HG02798 (cell line): ENCODE measurements around the gene FAM222A.
"Not testable (repeated sequence)": the region's sequence is repeated elsewhere in the genome, so short reads cannot be mapped to it uniquely, and the experiment has no call there.

Source experiments
- ATAC-seq: cut with Tn5 transposase; IDR thresholded peaks from one replicate; pipeline ENCODE4 v1.9.1; 2021; ENCODE audit warnings: mild to moderate bottlenecking; ENCODE audit not compliant: unreplicated experiment, poor library complexity

Gene FAM222A

DNA sequence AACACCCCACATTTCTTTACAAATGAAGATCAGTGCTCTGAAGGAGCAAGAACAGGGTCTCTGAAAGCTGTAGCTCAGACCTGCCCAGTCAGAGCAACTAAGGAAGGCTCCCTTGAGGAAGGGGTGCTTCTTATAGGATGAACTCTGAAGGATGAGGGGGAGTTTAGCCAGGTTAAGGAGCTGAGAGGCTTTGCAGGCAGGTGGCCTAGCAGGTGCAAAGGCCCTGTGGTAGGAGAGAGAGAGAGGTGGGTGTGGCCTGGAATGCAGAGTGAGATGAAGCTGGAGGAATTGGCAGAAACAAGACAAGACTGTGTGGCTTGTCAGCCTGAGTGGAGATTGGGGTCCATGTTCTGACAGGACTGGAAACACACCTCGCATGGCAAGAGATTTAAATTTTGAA, 20.5 kb upstream of the FAM222A start:
- no peak for ATAC-seq

DNA sequence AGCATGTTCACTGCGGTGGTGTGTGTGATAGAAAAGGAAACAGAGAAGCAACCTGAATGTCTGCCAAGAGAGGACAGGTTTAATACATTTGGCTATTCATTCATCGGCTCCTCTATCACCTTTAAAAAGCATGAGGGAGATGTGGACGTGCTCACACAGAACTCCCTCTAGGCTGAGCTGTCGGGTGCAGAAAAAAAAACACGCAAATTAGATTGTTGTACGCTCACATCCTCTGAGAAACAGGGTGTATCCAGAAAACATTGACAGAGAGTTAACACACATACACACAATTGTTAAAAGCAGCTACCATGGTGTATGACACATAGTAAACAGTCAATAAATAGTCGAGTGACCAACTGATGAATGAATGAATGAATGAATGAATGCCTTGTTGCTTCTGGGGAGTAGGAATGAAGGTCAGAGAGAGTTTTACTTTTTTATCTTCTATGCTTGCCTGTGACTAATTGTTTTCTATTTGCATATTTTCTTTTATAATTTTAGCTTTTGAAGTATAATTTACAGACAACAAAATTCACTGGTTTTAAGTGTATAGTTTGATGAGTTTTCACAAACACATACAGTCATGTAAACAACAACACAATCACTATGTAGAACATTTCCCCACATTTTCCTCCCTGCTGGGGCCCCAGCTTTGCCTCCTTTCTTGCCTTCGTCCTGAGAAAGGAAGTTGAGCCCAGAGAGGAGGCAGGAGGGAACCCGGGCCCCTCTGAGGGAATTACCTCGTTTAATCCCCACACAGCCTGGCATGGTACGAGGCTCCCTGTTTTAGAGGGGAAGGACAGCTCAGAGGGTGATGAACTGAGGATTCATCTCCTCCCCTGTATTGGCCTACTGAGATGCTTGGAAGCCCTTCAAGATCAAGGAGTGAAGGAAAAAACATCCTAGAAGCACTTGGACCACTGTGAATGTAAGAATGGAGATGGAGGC, 19.7 kb upstream of the FAM222A start:
- ATAC-seq = no peak

DNA sequence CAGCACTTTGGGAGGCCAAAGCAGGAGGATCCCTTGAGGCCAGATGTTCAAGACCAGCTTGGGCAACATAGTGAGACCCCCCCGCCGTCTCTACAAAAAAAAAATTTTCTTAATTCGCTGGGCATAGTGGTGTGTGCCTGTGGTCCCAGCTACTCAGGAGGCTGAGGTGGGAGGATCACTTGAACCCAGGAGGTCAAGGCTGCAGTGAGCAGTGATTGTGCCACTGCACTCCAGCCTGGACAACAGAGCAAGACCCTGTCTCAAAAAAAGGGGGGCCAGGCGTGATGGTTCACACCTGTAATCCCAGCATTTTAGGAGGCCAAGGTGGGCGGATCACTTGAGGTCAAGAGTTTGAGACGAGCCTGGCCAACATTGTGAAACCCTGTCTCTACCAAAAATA, 19.0 kb upstream of the FAM222A start:
- ATAC-seq = not testable (repeated sequence)

DNA sequence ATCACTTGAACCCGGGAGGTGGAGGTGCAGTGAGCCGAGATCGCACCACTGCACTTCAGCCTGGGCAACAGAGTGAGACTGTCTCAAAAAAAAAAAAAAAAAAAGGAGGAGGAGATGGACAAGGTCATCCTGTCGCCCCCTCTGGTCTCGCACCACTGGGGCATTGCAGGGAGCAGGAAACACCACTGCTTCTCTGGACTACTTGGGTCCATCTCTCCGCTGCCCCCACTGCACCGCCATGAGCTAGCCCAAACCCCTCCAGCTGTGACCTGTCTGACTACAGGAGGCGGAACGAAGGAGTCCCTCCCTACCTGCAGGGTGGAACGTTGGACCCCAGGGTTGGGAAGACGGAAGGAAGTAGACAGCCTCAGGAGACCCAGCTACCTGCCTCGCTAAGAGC, 18.2 kb upstream of the FAM222A start:
- ATAC-seq = no peak

DNA sequence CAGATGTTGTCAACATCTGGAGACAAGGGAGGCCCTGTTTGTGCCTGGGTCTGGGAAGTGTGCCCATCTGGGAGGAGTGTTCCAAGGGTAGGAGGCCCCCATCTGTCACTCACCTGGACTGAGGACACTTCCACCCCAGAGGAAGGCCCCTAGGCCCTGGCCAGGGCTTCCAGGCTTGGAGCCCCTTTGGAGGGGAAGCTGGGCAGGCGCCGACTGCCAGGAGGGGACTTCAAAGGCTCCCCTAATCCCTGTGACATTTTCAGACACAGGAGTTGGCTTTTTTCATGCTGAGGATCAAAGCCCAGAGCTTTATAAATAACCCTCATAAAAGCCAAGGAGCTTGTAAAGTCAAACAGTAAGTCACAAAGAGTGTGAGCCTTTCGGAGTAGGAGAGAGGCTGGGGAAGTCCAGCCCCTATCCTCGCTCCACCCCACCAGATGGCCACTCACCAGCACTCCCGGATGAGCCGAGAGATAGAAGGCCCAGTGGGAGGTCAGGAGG, 17.6 kb upstream of the FAM222A start:
- no peak for ATAC-seq

DNA sequence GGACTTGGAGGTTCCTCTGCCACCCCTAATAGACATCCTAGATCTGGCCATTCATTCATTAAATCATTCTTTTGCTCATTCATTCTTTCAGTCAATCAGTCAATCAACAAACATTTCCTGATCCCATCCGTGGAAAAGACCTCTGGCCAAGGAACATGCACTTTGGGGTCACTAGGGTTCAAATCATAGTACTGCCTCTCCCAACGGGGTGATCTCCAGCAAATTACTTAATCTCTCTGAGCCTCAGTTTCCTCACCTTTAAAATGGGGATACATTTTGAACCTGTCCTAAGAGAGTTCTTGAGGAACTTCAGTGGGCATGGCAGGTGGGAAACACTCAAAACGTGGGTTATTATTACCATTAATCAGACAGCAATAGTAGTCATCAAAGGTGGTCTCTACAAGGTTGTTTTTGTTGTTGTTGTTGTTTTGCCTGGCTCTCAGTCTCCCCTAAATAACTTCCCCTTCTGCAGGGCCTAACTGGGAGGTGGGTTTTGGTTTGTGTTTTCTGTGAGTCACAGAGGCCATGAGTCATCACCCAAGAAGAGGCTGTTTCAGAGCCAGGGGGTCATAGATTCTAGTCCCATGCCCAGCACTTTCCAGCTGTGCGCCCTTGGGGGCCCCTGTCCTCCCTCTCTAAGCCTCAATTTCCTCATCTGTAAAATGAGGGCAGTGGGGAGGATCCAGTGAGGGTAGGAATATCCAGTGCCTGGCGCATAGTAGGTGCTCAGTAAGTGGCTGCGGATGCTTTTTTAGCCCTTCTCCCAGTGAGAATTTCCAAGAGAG, 16.9 kb upstream of the FAM222A start:
- no peak for ATAC-seq

DNA sequence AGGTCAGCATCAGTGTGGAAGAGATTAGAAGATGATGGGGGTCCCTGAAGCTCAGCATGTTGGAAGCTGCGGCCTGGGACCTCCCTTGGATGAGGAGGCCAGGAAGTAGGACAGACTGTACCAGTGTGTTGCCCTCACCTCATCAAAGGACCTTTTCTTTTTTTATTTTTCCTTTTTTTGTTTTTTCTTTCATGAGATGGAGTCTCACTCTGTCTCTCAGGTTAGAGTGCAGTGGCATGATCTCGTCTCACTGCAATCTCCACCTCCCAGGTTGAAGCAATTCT, 16.4 kb upstream of the FAM222A start:
- no peak for ATAC-seq

DNA sequence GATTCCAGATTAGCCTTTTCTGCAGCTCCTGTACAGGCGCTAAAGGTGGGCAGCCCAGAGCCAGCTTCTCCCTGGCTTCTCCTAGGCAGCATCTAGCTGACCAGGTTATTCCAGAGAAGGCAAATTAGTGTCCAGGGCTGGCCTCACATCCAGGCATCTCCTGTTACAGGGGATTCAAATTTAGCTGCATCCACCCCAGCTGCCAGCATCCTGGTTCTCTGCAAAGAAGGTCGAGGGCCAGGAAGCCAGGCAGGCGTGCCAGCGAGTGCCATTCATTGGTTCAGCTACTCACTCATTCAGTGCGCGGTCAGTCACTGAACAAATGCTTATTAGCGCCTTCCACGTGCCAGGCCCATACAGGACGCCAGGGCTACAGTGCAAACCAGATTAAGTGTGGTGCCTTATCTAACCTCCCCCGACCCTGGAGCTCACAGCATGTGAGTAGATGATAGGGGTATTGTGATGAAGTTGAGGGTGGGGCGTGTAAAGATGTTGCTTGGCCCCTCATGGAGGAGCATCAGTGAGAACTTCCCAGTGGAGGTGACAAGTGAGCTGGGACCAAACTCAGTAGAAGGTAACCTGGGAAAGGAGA, 15.7 kb upstream of the FAM222A start:
- no peak for ATAC-seq

DNA sequence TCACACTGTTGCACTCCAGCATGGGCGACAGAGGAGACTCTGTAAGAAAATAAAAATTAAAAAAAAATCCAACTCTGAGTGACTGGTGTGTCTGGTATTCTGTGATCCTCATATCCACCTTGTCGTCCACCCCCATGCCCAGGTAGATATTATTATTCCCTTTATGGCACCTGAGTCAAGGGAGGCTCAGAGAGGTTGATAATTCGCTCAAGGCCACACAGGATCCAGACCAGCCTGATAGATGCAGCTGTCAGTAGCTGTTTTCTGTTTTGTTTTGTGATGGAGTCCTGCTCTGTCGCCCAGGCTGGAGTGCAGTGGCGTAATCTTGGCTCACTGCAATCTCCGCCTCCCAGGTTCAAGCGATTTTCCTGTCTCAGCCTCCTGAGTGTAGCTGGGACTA, 14.8 kb upstream of the FAM222A start:
- no peak for ATAC-seq

DNA sequence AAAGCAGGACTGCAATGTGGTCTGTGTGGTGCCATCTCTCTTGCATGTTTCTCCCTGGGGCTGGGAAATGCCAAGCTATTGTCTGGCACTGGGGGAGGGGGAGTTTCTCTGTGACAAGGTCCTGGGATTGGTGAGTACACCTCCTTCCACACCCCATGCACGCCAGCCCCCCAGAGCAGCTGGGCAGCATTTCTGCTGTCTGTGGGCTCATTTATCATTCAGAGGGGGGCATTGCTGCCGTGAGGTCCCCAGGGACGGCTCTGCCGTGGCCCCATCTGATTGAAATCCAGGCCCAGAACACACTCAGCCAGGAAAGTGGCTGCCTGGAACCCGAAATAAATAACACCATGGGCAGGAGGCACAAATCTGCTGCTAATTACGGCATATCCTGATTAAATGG, 12.6 kb upstream of the FAM222A start:
- ATAC-seq = no peak

DNA sequence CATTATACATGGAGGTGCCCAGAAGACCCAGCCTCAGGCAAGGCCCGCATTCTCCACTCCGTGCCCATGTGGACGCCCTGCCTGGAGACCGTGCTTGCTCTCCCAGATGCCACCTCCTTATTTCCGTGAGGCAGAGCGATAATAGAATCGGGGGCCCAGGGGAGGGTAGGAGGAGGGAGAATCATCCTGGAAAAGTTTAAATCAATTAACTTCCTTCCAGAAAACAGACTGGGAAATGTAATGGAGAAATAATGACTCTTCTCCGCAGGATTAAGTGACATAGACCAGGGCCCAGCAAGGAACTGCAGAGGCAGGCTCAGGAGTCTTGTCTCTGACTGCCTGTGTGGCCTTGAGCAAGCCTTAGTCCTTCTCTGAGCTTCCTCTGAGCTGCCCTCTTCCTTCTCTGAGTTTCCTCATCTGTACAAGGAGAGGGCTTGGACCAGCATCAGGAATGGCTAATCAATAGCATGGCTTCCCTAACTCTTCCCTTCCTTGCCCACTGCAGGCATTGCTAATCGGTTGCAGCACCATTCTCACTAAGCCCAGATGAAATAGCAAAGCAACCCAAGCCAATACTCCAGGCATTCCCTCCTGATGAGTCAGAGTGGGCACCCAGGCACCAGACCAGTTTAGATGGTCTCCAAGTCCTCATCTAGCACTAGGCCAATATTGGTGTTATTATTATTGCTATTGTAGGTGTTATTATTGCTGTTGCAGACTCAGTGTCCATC, 11.3 kb upstream of the FAM222A start:
- no peak for ATAC-seq

DNA sequence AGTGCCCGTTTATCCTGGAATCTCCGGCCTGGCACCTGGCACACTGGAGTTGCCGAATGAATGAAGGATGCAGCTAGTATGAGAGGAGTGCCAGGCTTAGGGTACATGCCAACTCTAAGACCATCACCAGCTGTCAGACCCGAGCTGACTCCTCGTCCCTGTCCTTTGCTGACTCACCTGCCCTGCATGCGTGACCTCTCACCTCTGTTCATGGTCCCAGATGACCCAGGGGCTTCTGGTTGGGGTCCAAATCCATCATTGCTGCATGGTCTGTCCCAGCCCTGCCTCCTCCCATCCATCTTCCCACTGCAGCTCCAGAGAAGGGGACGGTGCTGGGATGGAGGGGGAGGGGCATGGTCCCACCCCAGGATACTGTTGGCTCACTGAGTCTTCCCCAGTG, 9.9 kb upstream of the FAM222A start:
- no peak for ATAC-seq

DNA sequence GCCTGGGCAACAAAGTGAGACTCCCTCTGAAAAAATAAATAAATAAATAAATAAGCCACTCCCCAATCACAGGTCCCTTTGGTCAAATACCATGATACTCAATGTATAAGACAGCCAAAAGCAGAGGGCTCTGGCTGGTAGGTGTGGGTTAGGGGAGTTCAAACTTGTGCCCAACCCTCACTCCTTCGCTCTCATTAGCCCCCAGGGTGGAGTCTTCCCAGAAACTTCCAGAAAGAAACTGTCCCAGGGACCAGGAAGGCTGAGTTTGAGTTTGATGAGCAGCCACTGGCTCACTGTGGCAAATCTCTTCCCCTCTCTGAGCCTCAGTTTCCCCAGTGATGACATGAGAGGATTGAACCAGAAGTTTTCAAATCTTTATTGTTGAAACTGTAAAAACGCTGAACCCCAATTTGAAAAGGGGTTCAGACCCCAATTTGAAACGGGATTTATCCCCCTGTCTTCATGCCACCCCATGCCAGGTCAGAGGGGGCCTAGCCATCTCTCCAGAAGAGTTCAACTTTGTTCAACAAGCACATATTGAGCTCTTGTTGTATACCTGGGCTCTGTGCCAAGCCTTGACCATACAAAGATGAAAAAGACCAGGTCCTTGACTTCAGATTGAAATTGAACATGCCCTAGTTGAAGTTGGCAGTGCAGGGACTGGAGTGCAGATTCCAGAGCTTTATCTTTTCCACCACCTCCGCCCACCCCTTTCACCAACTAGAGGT, 9.1 kb upstream of the FAM222A start:
- no peak for ATAC-seq

DNA sequence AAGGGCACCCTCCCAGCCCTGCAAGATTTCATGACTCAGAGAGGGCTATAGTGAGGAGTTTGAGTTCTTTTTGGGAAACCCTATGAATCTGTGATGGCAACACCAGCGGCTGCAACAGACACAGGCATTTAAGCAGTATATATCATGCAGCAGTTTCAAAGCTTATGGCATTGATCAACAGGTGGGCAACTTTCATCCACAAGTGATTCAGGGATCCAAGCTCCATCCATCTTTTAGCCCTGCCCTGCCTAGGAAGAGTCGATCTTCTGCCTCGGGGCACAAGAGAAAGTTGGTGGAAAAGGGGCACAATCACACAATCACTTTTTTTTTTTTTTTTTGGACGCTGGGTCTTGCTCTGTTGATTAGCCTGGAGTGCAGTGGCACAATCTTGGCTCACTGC, 8.3 kb upstream of the FAM222A start:
- no peak for ATAC-seq

DNA sequence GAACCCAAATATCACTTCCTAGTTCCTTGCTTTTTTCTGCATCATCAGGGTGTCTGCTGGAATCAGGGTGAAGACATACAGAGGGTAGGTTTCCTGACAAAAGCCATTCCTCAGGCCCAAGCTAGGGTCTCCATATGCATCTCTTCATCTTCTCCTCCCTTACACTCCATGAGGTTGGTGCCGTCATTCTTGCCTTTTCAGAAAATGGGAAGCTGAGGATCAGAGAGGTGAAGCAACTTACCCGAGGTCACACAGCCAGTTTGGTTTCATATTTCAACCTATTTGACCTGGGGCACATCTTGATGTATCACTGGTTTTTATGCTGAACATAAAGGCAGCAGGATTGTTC, 7.3 kb upstream of the FAM222A start:
- no peak for ATAC-seq

DNA sequence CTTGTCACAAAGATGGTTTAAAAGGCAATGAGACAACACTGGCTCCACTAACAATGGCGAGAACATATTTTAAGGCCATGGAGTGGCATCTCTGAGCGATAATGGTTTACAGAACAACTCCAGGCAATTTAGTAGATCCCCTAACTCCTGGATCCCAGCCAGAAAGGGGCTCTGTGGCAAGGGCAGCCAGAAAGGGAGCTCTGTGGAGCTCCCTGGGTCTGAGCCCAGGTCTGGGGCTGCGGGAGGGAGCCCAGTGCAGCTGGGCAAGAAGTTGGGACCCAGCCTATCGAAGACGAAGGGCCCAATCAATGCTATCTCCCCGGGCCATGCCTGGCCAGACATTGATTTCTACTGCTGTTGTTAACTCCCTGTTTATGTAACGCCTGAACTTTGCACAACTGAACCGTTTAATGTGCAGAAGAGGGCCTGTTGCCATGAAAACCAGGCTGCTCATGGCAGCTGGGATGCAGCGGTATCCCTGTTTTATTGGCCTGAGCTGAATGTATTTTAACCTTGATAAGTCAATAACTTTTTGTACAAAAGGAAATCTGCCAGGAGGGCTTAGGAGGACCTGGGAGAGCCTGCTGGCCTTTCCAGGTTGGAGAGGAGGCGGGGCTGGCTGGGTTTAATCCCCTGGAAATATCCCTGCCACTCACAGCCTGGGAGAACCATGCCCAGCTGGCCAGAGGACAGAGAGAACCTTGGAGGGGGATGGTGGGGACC, 6.7 kb upstream of the FAM222A start:
- ATAC-seq = no peak

DNA sequence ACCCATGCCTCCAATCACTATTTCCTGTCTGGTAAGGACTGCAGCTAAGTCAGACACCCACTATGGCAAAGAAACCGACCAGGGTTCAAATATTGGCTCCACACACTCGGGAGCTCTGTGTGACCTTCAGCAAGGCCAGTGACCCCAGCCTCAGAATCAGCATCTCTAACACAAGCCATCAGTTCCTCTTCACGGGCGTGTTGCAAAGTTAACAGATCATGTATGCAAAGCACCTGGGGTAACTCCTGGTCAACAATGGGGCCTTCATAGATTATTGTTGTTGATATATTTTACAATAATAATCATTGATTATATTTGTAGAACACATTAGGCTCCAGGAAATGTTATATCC, 6.2 kb upstream of the FAM222A start:
- no peak for ATAC-seq

DNA sequence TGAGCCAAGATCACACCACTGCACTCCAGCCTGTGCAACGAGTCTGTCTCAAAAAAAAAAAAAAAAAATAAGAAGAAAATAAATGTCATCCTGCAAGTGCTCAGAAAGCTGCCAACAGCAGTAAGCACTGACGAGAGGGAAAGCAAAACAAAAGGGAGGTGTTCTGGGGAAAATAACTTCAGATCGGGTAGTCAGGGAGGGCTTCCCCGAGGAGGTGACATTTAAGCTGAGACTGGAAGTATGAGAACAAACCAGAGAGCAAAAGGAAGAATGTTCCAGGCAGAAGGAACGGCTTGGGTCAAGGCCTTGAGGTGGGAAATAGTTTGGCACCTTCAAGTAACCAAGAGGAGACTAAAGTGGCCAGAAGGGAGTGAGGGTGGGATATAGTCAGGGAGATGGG, 4.7 kb upstream of the FAM222A start:
- ATAC-seq = no peak

DNA sequence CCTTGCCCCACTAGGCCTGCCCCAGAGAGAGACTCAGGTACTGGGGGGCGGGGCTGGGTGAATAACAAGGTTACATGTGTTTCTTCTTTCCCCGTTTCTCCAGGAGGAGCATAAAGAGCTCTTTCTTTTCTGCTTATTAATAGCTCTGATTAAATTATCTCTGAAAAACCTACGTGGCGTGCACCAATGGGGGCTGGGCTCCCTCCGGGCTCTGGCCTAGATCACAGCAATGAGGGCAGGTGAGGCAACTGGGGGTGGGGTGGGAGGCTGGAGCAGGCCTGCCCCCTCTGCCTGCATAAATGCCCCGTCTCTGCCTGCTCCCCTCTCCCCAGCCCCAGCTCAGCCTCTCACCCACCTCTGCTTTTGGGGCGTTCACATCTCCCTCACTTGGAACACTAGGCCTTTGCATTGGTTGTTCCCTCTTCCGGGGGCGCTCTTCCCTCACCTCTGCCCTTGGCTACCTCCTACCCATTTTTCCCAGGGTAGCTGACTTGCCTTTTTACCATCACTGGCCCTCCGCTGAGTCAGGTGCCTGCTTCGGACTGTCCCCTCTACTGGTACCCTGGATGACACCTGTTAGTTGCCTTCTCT, 4.1 kb upstream of the FAM222A start:
- ATAC-seq = no peak
